Ovary (tissue), 10 donors: ENCODE measurements around the gene ELOVL1. TPM values are rescaled to one million over a fixed set of nuclear protein-coding genes. Genes with fewer than 3 reads are reported as not detected.
"Not testable (repeated sequence)": the region's sequence is repeated elsewhere in the genome, so short reads cannot be mapped to it uniquely, and the experiment has no call there.

ENCODE experiments used
- DNase-seq, 5 donors: peaks; one replicate each; pipeline ENCODE4 v3.0.0-alpha.2; 2019 to 2020
- H3K27ac ChIP-seq, 2 donors: fragments of 200-600 bp; one replicate each; pipeline versions ENCODE4 v1.5.1 to v1.8.0; 2019 to 2022
- H3K27me3 ChIP-seq: fragments of 200-600 bp; one replicate; pipeline ENCODE4 v1.8.0; 2022
- H3K36me3 ChIP-seq: fragments of 200-600 bp; sonication (generic); one replicate; pipeline ENCODE4 v1.5.1; 2019
- H3K4me1 ChIP-seq: one replicate; pipeline ENCODE4 v1.8.1; 2013; ENCODE audit warnings: mild to moderate bottlenecking, moderate library complexity; ENCODE audit not compliant: insufficient read depth
- H3K4me3 ChIP-seq: fragments of 200-600 bp; sonication (generic); one replicate; pipeline ENCODE4 v1.5.1; 2017
- H3K9me3 ChIP-seq, 2 donors: fragments of 200-600 bp in 1 of 2; sonication (generic) in 1 of 2; one replicate each; pipeline versions ENCODE4 v1.5.1 to v1.8.1; 2013 to 2019; ENCODE audit warnings: mild to moderate bottlenecking in 1 of 2, moderate library complexity in 1 of 2
- CTCF ChIP-seq, 3 donors: fragments of 450-650 bp in 2 of 3; fragments of 200-600 bp in 1 of 3; IDR thresholded peaks; one replicate each; pipeline versions ENCODE4 v1.5.1 to v1.8.0; 2016 to 2022; ENCODE audit warnings: antibody characterized with exemption in 3 of 3, mild to moderate bottlenecking in 1 of 3
- EP300 ChIP-seq: sonication (generic); formaldehyde crosslinking; IDR thresholded peaks from one replicate; pipeline ENCODE4 v1.6.1; 2017; ENCODE audit warnings: antibody characterized with exemption
- POLR2A ChIP-seq: fragments of 450-650 bp; IDR thresholded peaks from one replicate; pipeline ENCODE4 v1.6.1; 2017; ENCODE audit warnings: antibody characterized with exemption, mild to moderate bottlenecking, moderate library complexity
- WGBS, 3 donors: extraction: QIAGEN DNeasy Blood & Tissue Kit in 1 of 3; methylation state at CpG; one replicate each; pipeline versions ENCODE4 v1.1.5 to v1.1.7; 2013 to 2017; 5-methylcytosine and 5-hydroxymethylcytosine counted together
- intact Hi-C, 4 donors: fragments of 100-400 bp; cut with DNase I; formaldehyde crosslinking; loops; one replicate each; pipeline versions ENCODE4 v1.11.0 to v1.15.1; 2022 to 2023
- long read RNA-seq, 3 donors: library from polyadenylated mRNA in 2 of 3; unstranded in 2 of 3; transcript quantifications; one replicate each; pipeline ENCODE4 v2.0.0 and lab custom pipeline, GENCODE V29; 2021 to 2026
- polyA plus RNA-seq, 2 donors: library from polyadenylated mRNA; stranded (reverse); fragments of 200-250 nt in 1 of 2; fragments of 350-450 nt in 1 of 2; fragmentation: Illumina TruSeq in 1 of 2; extraction: RNeasy Lipid Tissue Mini Kit (QIAGEN cat#74804) in 1 of 2; gene quantifications; one replicate each; pipeline ENCODE4 v1.2.3, GENCODE V29; 2013 to 2014
- total RNA-seq, 7 donors: library from RNA; depleted of rRNA in 2 of 7; stranded (reverse); fragments of >200 nt in 2 of 7; fragmentation: NEBNext Ultra II Directional in 3 of 7; extraction: Animal tissue kit (Norgen Biotek cat#: 25700) in 3 of 7; gene quantifications; one replicate each; pipeline versions ENCODE4 v1.1.0 to v1.2.4, GENCODE V29; 2016 to 2023
- donor health status: DM: no; HTN: no; CAD: no; lungs with moderate emphysema.
- donor health status: DM: no; HTN: no; CAD: no.
- donor health status: Bipolar disorder and iron deficiency.
- donor health status: DM: yes; HTN: yes; CAD: no.
- donor health status: DM: no; HTN: no; CAD: no.
- donor health status: DM: yes; HTN: yes; CAD: no.

ELOVL1 gene
- 10 to 100 TPM; 10.0 to 50.6 (median 34.1) TPM for total RNA-seq
- polyA plus RNA-seq, result 100 to 1,000 TPM in 1 of 2 donors, 10 to 100 TPM in 1; 42.8 to 130 TPM
- long read RNA-seq, donor 1, transcript ELOVL1-201 (8 exons, 1,477 nt), result major isoform, 149 of 240 reads
- long read RNA-seq, donor 1, transcript ELOVL1-216 (8 exons, 1,625 nt), result minor isoform, 5 of 240 reads
- long read RNA-seq, donor 1, partial matches to known transcripts, result 26 of 240 reads
- long read RNA-seq, donor 1, other reads (novel, unspliced or antisense), result 57 of 240 reads
- long read RNA-seq, donor 2, transcript ELOVL1-201 (8 exons, 1,477 nt), result major isoform, 7 of 8 reads
- long read RNA-seq, donor 2, partial matches to known transcripts, result 0 of 8 reads
- long read RNA-seq, donor 2, other reads (novel, unspliced or antisense), result 0 of 8 reads
- long read RNA-seq, donor 3, transcript ELOVL1-201 (8 exons, 1,477 nt), result major isoform, 48 of 77 reads
- long read RNA-seq, donor 3, partial matches to known transcripts, result 8 of 77 reads
- long read RNA-seq, donor 3, other reads (novel, unspliced or antisense), result 17 of 77 reads

DNA sequence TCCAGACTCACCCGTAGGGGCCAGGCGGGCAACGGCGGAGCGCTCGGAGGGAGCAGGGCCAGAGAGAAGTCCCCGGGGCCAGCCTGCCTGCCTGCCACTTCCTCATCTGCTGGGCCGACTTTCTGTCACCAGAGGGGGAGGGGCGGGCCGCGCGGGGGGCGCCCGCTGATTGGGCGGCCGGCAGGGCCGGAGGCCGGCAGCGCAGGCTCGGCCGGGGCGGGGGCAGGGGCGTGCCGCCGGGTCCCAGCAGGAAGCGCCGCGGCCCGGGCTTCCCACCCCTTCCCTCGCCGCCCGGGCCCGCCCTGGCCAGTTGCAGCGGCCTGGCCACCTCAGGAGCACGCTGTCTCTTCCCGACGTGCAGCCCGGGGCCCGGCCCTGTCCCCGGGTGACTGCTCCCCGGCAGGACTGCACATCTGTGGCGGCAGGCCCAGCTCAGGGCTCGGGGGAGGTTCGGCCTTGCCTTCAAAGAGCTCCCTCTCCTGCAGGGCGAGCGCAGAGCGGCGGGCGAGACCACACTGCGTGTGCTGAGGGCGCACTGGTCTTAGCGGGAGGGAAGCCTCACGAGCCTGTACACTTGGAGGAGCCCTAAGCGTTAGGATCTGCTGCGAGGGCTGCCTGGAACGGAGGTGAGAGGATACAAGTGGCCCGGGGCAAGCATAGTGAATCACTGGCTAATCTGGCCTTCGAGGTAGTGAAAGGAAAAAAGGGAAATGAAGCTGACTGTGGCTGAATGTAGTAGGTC lies at the start of gene ELOVL1:
TSS of gene ELOVL1 (minus strand) at position 108 of the 742 bp plus-strand sequence. CDS start 2,402 bp downstream, outside the sequence.
- Histone ChIP-seq H3K36me3 (no peaks in the 10 kb centered on the region), H3K27ac (peak within 1 kb of the TSS; percentile 83), H3K9me3 (no peaks in the 10 kb centered on the region), H3K4me1 (peaks cover 11% of the 10 kb centered on the region), H3K27me3 (no peaks in the 10 kb centered on the region), H3K4me3 (peak within 1 kb of the TSS; percentile 53)
- peak; percentile 39 for TF ChIP-seq POLR2A
- peak in 1 of 3 donors; percentile 13 for TF ChIP-seq CTCF (IDR thresholded peaks at IDR 0.05)
- TF ChIP-seq EP300, result no peak
- DNase-seq, result peak; percentile 86 to 91 (median 90)
- intact Hi-C loops, result loop anchor here in 1 of 4 donors (10.0 kb wide), 1 partner anchor 133 kb away; no protein-coding TSS in a partner anchor
- 0% methylated on average over 49 to 58 of the region's 58 CpGs for WGBS, 3 donors

DNA sequence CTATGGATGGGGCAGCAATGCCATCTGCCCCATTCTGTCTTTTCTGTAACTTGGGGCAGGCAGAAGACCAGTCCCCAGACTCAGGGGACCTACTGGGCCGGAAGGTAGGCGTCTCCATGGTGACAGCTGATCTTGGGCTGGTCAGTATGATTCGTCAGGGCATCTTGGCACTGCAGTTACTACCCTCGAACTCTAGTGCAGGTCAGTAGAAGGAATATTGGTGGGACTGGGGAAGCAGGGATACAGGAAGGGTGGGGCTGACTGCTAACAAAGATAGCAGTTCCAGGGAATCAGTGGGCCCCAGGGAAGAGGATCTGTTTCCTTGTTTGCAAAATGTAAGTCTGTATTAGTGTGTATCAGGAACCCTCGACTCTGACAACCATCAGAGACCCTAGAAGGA lies 48.1 kb upstream of the ELOVL1 start:
- no peaks in the 10 kb centered on the region for H3K36me3 ChIP-seq
- TF ChIP-seq EP300, result no peak
- TF ChIP-seq POLR2A, result no peak
- intact Hi-C loops, result loop anchor here (2.0 to 10.0 kb wide), 3 partner anchors 181 to 191 kb away; no protein-coding TSS in a partner anchor
- no peak for DNase-seq
- no peaks in the 10 kb centered on the region for H3K27me3 ChIP-seq
- no peaks in the 10 kb centered on the region for H3K4me1 ChIP-seq
- H3K4me3 ChIP-seq, result no peak overlapping the region
- WGBS, 3 donors, result 77 to 80% (median 80%) methylated on average over 5 of the region's 5 CpGs
- H3K27ac ChIP-seq, result no peak overlapping the region
- no peaks in the 10 kb centered on the region for H3K9me3 ChIP-seq

- TF ChIP-seq CTCF (IDR thresholded peaks at IDR 0.05) (peak; percentile 17 to 51 (median 43)), EP300 (no peak)
- intact Hi-C loops, result loop anchor here (2.0 to 10.0 kb wide), 3 partner anchors 180 to 190 kb away; no protein-coding TSS in a partner anchor
Observed at GRCh38 chr1:43414634-43415223, 46.9 kb upstream of the ELOVL1 start.

DNA sequence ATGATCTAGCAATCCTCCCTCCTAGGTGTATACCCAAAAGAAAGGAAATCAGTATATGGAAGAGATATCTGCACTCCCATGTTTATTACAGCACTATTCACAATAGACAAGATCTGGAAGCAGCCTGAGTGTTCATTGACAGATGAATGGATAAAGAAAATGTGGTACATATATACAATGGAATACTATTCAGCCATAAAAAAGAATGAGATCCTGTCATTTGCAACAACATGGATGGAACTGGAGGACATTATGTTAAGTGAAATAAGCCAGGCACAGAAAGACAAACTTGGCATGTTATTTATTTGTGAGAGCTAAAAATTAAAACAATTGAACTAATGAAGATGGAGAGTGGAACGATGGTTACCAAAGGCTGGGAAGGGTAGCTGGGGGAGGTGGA lies 45.6 kb upstream of the ELOVL1 start:
- not testable (repeated sequence) for H3K4me1 ChIP-seq, H3K4me3 ChIP-seq, H3K9me3 ChIP-seq, H3K27me3 ChIP-seq, DNase-seq, H3K27ac ChIP-seq, H3K36me3 ChIP-seq
- 87 to 98% (median 91%) methylated on average over 1 of the region's 1 CpG for WGBS, 3 donors
- intact Hi-C loops, result loop anchor here in 2 of 4 donors (10.0 kb wide), 2 partner anchors 179 to 189 kb away; no protein-coding TSS in a partner anchor

More at GRCh38 chr1:43414634-43415223, 46.9 kb upstream of the ELOVL1 start:
- no peak overlapping the region for H3K27ac ChIP-seq
- 78 to 81% (median 81%) methylated on average over 5 of the region's 5 CpGs for WGBS, 3 donors
- H3K4me3 ChIP-seq, result no peak overlapping the region
- no peaks in the 10 kb centered on the region for H3K27me3 ChIP-seq
- no peaks in the 10 kb centered on the region for H3K4me1 ChIP-seq
- no peaks in the 10 kb centered on the region for H3K9me3 ChIP-seq
- peak in 3 of 5 donors; percentile 49 to 54 (median 52) for DNase-seq
- H3K36me3 ChIP-seq, result no peaks in the 10 kb centered on the region

DNA sequence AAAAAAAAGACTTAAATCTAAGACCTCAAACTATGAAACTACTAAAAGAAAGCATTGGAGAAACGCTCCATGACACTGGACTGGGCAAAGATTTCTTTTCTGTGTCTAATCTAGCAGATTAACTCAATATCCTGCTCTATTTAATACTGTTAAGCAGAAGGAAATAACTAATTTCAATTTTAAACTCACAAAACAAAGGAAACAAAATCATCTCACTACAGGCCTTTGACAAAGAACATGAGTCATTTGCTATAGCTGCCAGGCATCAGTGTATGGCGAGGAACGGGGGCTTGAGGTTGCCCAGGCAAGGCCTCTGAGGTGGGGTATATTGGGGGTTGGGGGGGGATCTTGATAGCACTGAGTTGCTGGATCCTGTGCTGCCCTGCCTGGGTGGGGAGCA lies 42.8 kb upstream of the ELOVL1 start:
- DNase-seq, result no peak
- Histone ChIP-seq H3K36me3 (no peaks in the 10 kb centered on the region), H3K27ac (no peak overlapping the region), H3K9me3 (no peaks in the 10 kb centered on the region), H3K27me3 (no peaks in the 10 kb centered on the region), H3K4me3 (no peak overlapping the region), H3K4me1 (peaks cover 1% of the 10 kb centered on the region)
- WGBS, 3 donors, result 79 to 99% (median 95%) methylated on average over 3 of the region's 3 CpGs
- TF ChIP-seq POLR2A (no peak), CTCF (IDR thresholded peaks at IDR 0.05) (no peak), EP300 (no peak)
- intact Hi-C loops, result loop anchor here in 2 of 4 donors (10.0 kb wide), 2 partner anchors 176 to 186 kb away; no protein-coding TSS in a partner anchor
